HepG2 (cell line): ENCODE measurements around the gene SNX21. TPM values are rescaled to one million over a fixed set of nuclear protein-coding genes. Genes with fewer than 3 reads are reported as not detected.

Source experiments
- DMTF1 ChIP-seq: sonication (generic); formaldehyde crosslinking; IDR thresholded peaks from 2 replicates; pipeline ENCODE4 v1.4.0; 2020; ENCODE audit warnings: mild to moderate bottlenecking, missing genetic modification reagents
- E2F1 ChIP-seq: sonication (generic); formaldehyde crosslinking; IDR thresholded peaks from 2 replicates; pipeline ENCODE4 v1.5.0; 2020; ENCODE audit warnings: missing genetic modification reagents
- MAFK ChIP-seq, 2 experiments: IDR thresholded peaks in 1 of 2; conservative IDR thresholded peaks in 1 of 2; 2 replicates each; pipeline ENCODE4 v1.6.1; 2011; ENCODE audit warnings: improper control_type of control experiment in 2 of 2, low read length in 2 of 2
- MNT ChIP-seq: fragments of 450-650 bp; IDR thresholded peaks from 2 replicates; pipeline ENCODE4 v1.6.1; 2016
- NCOR1 ChIP-seq: fragments of 200-600 bp; sonication (generic); IDR thresholded peaks from 2 replicates; pipeline ENCODE4 v1.7.0; 2017; ENCODE audit warnings: antibody characterized with exemption, low read length, borderline replicate concordance
- NFYB ChIP-seq: sonication (generic); formaldehyde crosslinking; IDR thresholded peaks from 2 replicates; pipeline ENCODE4 v1.4.0; 2020; ENCODE audit warnings: missing genetic modification reagents
- NR2F2 ChIP-seq: IDR thresholded peaks from 2 replicates; pipeline ENCODE4 v1.6.1; 2012; ENCODE audit warnings: low read depth, inconsistent platforms, borderline replicate concordance
- TFE3 ChIP-seq: IDR thresholded peaks from 2 replicates; pipeline ENCODE4 v1.6.1; 2016
- ZBTB7A ChIP-seq: sonication (generic); formaldehyde crosslinking; IDR thresholded peaks from 2 replicates; pipeline ENCODE4 v1.8.0; 2022; ENCODE audit warnings: mild to moderate bottlenecking, missing genetic modification reagents
- ZMYM4 ChIP-seq: sonication (generic); formaldehyde crosslinking; IDR thresholded peaks from 2 replicates; pipeline ENCODE4 v1.8.1; 2023; ENCODE audit warnings: mild to moderate bottlenecking, missing genetic modification reagents
- ZNF224 ChIP-seq: sonication (generic); formaldehyde crosslinking; IDR thresholded peaks from 2 replicates; pipeline ENCODE4 v1.5.0; 2020; ENCODE audit warnings: mild to moderate bottlenecking, missing genetic modification reagents
- ZNF256 ChIP-seq: sonication (generic); formaldehyde crosslinking; conservative IDR thresholded peaks from 2 replicates; pipeline ENCODE4 v1.4.0; 2020; ENCODE audit warnings: missing genetic modification reagents
- ZNF280D ChIP-seq: sonication (generic); formaldehyde crosslinking; IDR thresholded peaks from 2 replicates; pipeline ENCODE4 v1.5.1; 2020; ENCODE audit warnings: mild to moderate bottlenecking, missing genetic modification reagents
- ZNF362 ChIP-seq: sonication (generic); formaldehyde crosslinking; IDR thresholded peaks from 2 replicates; pipeline ENCODE4 v1.4.0; 2020; ENCODE audit warnings: missing genetic modification reagents, mild to moderate bottlenecking, borderline replicate concordance
- ZNF773 ChIP-seq: sonication (generic); formaldehyde crosslinking; IDR thresholded peaks from 2 replicates; pipeline ENCODE4 v1.4.0; 2020; ENCODE audit warnings: missing genetic modification reagents, borderline replicate concordance
- ZNF878 ChIP-seq: sonication (generic); formaldehyde crosslinking; IDR thresholded peaks from 2 replicates; pipeline ENCODE4 v1.8.1; 2023; ENCODE audit warnings: mild to moderate bottlenecking, missing genetic modification reagents, moderate library complexity
- polyA plus RNA-seq, 8 experiments: library from polyadenylated mRNA; depleted of rRNA in 3 of 8; stranded (reverse) in 7 of 8; unstranded in 1 of 8; fragments of >200 nt; fragmentation: Illumina TruSeq in 4 of 8; extraction: Trizol in 4 of 8; gene quantifications; 2 replicates each; pipeline versions ENCODE4 v1.2.1 to v1.2.3, GENCODE V29; 2011 to 2016; ENCODE audit warnings: low read depth in 4 of 8, missing spikeins in 1 of 8, mixed read lengths in 1 of 8; ENCODE audit not compliant: insufficient read depth in 1 of 8
- total RNA-seq, 5 experiments: library from RNA; depleted of rRNA; stranded (reverse); fragments of >200 nt; fragmentation: Illumina TruSeq; extraction: Trizol; gene quantifications; 2 replicates each; pipeline ENCODE4 v1.2.3, GENCODE V29; 2016; ENCODE audit warnings: low read depth in 1 of 5

The SNX21 gene
- total and polyA plus RNA-seq, 2 of the 13 experiments (the other 11 are each of a cell fraction or from before 2014, with no cell fraction given) = 7.7 to 12.8 TPM

GRCh38 chr20:45890077-45890984 lies 56.7 kb downstream of the SNX21 start (continued):
- TF ChIP-seq E2F1 (CRISPR knock-in tag) (no peak), ZMYM4 (CRISPR knock-in tag) (peak; percentile 73), NR2F2 (no peak), ZNF773 (CRISPR knock-in tag) (peak; percentile 36), MAFK (conservative IDR thresholded peaks at IDR 0.05 in 1 of 2, IDR thresholded peaks at IDR 0.05 in 1 of 2; ENCODE audit: low read length in 2 of 2) (no peak), NCOR1 (no peak), TFE3 (peak; percentile 77), ZNF878 (CRISPR knock-in tag) (0 out of 2 replicates have a peak, but pooled peaks have one; percentile 56), ZNF256 (CRISPR knock-in tag) (no peak), MNT (0 out of 2 replicates have a peak, but pooled peaks have one; percentile 18), ZNF362 (CRISPR knock-in tag) (no peak), ZNF280D (CRISPR knock-in tag) (peak; percentile 62; the same call in 1 of the 2 replicates), DMTF1 (CRISPR knock-in tag) (no peak), ZNF224 (CRISPR knock-in tag) (peak; percentile 7; the same call in 1 of the 2 replicates), ZBTB7A (CRISPR knock-in tag) (peak; percentile 43; the same call in 1 of the 2 replicates), NFYB (CRISPR knock-in tag) (peak; percentile 42; the same call in 1 of the 2 replicates)
